NB4 (cell line): ENCODE data around the gene DOCK3.

Source experiments
- CTCF ChIP-seq: IDR thresholded peaks from one replicate; pipeline ENCODE4 v1.5.1; 2012; ENCODE audit warnings: low read depth, low read length
- MAX ChIP-seq: IDR thresholded peaks from 2 replicates; pipeline ENCODE4 v1.6.1; 2011; ENCODE audit warnings: low read depth, low read length
- POLR2A ChIP-seq: IDR thresholded peaks from 2 replicates; pipeline ENCODE4 v1.6.1; 2011; ENCODE audit warnings: mild to moderate bottlenecking; ENCODE audit not compliant: insufficient read length; ENCODE audit errors: extremely low read depth

GRCh38 chr3:51382947-51383578 lies 708.3 kb downstream of the DOCK3 start:
- no peak for TF ChIP-seq CTCF
- TF ChIP-seq POLR2A = no peak
- TF ChIP-seq MAX = no peak
